HT1080 (cell line): ENCODE measurements around the gene BABAM2. TPM values are rescaled to one million over a fixed set of nuclear protein-coding genes. Genes with fewer than 3 reads are reported as not detected.

Source experiments
- DNase-seq: peaks from one replicate; pipeline ENCODE4 v3.0.0-alpha.2; 2015; ENCODE audit warnings: low read depth
- total RNA-seq: library from RNA; depleted of rRNA; stranded (reverse); fragments of >200 nt; shearing (Covaris generic); gene quantifications from 2 replicates; pipeline ENCODE4 v1.2.3, GENCODE V29; 2014

The BABAM2 gene
- total RNA-seq, 1 experiment from 2014 or later: 31.8 TPM

DNA sequence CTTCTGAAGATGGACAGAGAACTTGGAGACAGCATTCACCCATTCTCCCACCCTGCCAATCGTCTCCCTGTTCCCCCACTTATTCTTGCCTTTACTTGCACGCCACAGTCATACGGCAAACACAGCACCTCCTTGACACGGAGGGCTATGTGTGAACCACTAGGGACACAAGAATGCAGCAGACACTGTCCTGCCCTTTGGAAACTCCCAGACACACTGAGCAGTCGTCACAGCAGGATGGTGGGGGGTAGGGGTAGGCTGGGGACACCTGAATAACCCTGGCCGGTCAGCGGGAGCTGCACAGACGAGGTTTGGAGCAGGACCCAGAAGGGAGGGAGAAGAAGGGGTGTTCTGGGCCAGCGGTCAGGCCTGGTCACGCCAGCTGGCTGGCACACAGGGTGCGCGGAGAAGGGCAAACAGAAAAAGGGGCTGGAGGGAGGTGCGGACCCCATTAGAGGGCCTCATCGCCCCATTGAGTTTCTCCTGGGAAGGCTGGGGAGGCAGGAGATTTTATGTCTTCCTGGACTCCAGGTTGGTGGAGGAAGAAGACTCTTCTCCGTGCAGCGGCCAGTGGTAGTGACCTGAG is 462.2 kb downstream of the BABAM2 start:
- no peak for DNase-seq

DNA sequence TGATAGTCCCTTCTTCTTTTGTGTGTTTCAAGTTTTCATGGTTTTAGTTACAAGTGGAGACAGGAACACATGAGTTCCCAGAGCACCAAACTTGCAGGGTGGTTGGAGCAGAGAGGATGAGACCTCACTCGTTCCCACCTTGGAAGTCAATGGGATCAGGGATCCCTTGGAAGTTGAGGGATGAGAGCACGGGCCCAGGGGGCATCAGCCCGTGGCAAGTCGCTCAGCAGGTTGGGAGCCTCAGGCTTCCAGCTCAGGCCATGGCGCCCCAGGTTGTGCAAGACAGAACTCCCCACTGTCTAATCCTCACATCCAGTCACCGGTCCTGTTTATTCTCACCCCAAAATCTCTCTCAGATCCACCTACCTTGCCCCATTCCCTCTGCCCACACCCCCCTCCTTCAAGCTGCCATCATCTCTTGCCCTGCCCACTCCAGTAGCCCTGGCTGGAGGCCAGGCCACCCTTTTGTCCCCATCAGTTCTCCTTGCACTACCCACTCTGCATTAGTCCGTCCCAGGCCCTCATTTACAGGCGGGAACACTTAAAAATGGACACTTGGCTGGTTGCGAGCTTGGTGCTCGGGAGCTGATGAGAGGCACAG is 464.5 kb downstream of the BABAM2 start:
- no peak for DNase-seq

DNA sequence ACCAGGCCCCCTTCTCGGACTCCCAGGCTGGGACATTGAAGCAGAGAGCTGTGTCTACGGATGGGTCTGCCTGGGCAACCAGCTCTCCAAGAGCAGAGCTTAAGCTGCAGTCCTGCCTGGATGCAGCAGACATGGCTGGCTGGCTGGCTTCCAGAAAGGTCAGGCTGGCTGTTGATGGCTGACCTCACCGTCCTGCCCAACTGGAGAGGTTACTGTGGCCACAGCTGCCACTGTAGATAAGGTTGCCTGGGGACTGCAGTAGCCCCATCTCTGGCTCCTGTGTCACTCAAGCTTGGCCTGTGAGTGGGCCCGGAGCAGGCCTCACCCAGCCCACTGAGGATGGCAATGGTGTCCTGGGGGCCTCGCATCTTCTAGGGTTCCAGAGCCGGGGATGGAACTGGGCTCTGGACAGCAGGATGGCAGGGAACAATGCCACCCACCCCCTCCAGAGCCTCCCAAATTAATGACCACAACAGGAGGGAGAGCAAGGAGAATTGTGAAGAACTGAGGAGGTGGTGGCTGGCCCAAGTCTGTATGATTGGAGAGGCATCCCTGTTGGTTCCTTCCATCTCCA is 465.1 kb downstream of the BABAM2 start:
- DNase-seq: no peak

DNA sequence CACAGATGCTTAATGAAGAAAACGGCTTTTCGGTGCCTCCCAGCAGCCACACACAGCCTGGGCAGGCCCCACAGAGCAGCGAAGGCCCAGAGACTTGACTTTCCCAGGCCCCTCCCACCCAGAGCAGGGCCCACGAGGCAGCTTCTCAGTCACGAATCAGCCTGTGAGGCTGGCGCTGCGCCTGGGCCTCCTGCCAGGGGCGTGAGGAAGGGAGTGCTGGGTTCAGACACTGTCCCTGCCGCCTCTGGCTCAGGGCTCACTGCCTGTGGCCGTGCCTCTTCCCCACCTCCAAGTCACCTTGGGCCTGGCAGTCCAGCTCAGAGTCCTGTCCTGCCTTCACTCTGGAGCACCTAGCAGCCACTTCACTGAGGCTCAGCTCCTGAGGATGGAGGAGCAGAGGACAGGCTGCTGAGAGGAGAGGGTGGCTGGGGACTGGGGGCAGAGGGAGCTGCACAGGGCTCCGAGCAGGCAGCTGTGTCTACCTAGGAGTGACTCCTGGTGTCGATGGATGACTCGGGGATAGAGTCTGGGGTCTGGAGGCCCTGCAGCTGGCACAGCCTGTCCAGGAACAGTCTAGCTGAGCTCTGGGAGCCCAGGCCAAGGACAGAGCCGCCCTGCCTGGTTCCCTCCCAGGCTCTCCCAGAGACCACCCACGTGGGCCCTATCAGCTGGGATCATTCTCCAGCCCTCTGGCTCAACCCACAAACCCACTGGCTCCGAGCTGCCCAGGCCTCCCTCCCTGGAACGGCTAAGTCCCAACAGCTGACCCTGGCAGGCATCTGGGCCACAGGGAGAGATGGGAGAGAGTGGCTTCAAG is 465.8 kb downstream of the BABAM2 start:
- DNase-seq: peak; percentile 44

DNA sequence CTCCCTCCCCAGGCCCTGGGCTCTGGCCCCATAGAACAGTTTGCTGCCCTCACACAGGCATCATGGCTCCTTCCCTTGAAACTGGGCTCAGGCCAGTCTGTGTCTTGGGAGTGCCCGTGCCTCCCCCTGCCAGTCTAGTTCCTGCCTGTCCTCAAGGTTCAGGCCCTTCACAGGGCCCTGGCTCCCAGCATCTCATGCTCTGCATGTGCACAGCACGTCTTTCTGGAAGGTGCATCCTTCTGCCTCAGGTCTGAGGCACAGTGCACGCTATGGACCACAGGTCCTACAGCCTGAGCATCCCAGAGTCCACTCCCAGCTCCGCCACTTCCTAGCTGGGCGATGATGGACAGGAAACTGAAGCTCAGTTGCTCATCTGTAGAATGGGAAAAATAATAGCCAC is 466.5 kb downstream of the BABAM2 start:
- DNase-seq: no peak

DNA sequence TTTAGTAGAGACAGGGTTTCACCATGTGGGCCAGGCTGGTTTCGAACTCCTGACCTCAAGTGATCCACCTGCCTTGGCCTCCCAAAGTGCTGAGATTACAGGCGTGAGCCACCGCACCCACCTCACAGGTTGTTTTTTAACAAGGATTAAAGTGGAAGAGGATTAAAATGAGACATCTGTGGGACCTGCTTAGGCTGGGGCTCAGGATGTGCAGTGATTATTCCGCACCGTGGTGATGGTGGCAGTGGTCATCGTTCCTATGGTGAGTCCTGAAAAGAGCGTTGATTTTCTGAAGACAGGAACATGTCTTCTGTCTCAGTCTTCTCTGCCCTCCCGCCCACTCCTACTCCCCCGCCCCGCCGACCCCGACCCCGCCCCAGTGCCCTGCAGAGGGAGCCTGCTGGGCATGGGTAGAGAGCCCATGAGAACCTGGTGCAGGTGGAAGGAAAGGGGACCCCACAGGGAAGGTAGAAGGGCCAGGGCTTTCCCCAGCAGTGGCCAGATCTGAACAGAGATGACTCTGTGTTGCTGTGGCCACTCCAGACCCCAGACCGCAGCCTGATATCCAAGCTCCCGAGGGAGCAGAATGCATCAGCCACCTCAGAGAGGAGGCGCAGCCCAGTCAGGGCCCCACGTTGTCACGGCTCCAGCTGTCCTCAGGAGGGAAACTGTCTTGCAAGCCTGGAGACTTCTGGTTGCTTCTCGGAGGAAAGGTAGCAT is 467.6 kb downstream of the BABAM2 start:
- DNase-seq: no peak

DNA sequence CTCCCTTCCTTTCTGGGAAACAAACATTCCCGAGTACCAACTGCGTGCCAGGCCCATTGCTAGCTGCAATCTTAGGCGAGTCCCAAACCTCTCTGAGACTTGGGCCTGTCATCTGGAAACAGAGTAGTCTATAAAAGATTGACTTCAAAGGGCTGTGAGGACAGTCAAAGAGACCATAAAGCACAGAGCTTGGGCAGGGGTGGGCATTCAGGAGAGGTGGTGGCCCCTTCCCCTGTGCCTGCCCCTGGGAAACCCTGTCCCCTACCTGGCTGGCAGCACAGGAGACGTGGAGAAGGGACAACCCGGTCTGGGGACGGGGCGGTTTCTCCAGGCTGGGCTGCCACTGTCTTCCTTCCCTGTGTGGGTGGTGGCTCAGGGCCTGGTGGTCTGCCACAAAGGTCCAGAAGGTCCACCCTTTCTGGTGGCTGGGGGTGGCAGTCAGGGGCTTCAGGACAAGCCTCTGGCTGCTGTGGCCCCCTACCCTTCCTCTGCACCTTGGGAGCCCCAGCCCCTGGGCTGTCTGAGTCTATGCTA is 468.2 kb downstream of the BABAM2 start:
- no peak for DNase-seq

DNA sequence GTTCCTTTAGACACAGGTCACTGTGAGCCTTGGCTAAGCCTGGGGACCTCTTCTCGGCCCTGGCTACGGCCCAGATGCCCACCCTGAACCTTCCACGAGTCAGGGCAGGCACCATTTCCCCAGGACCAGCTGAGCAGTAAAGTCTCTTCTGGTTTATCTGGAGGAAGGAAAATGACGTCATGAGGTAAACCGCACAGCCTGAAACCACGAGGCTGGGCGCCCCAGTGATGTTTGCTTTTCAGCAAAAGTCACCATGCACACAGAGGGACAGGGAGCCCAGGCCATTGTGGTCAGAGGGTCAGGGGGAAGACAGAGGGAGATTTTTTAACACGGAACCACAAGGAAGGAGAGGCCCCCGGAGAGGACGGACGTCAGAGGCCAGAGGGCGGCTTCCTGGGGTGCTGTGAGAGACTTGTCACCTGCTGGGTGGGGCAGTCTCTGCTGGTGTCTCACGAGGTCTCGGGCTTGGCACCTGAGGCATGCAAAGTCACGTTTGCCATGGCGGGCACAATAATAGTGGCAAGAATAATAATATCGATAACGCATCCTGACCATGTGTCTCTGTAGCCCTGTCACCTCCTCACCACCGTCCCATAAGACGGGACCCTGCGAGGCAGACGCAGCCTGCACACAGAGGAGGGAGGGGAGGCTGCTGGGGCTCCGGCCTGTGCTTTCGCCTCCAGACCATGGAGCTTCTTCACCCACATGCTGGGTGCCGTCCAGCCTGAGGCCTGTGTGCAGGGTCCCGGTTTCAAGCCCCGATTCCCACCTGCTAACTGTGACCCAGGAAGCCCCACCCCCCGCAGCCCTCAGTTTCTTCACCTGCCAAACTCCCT is 468.9 kb downstream of the BABAM2 start:
- peak; percentile 93 for DNase-seq

DNA sequence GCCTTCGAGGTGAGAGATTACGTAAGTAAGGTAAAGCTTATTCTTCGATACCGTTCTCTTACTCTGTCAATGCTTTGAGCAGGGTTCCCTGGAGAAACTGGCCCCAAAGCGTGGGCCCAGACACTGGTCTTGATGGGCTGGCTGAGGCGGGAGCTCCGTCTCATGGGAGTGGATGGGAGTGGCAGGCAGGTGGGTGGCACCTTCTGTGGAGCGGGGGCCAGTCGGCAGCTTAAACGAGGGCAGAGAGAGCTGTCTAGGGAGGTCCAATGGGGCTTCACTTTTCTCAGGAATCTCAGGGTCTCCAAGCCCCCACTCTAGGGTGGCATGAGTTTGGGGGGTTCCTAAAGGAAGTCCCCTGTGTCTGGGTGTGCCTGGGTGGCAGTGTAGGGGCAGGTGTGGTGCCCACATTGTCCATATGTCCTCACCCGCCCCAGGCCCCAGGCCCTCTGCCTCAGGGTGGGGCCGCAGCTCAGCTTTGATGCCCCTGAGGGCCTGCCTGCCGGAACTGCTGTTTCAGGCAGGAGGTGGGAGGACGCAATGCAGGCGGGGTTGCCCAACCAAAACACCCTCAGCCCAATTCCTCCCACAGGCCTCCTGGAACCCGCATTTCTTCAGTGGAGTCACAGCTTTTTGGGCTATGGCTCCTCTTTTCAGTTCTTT is 469.7 kb downstream of the BABAM2 start:
- DNase-seq: no peak

DNA sequence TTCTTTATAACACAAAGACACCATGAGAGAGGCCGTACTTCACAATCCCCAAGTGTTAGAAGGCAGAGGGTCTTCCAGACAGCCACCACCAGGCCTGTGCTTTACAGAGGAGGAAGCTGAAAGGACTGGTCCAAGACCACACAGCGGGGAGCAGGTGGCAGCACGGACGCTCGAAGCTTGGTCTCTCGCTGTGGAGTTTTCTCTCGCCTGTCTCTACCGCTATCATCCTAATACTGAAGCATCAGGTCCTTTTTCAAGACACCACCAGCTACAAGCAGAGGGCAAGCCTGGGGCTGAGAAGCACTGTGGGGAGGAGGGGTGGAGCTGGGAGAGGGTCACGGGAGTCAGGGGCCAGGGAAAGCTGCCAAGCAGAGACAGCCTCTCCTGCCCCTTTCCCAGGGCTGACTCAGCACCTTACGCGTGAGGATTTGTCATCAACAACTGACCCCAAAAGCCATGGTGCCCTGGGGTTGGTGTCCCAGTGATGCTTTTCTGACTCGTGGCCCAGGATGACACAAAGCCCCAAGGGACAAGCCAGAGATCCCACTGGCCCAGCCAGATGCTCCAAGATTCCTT is 470.3 kb downstream of the BABAM2 start:
- DNase-seq: peak; percentile 83

DNA sequence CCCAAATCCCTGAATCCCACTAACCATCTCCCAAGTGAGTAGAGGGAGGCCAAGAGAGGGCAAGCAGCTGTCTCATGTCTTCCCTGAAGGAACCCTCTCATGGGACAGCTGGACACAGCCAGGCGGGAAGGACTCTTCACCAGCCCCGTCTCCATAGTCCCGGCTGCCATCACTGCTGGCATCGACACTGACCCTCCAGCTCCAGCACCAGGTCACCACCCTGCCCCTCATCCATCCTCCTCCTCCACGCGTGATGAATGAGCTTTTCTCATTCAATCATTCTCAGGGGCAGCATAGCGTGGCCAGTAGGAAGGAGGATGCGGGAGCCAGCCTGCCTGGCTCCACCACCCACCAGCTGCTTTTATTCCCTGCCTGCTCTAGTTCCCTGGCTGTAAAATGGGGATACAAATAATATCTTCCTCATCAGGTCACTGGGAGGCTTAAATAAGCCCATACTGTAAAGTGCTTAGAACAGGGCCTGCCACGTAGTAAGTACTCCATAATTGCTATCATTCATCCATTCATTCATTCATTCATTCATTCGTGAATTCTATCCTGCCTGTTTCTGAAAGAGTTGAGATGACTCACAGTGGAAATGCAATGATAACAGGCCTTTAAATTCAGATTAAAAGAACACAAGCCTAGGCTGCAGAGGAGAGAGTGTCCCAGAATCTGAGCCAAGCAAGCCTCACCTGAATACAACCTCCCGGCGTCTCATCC is 471.6 kb downstream of the BABAM2 start:
- no peak for DNase-seq

DNA sequence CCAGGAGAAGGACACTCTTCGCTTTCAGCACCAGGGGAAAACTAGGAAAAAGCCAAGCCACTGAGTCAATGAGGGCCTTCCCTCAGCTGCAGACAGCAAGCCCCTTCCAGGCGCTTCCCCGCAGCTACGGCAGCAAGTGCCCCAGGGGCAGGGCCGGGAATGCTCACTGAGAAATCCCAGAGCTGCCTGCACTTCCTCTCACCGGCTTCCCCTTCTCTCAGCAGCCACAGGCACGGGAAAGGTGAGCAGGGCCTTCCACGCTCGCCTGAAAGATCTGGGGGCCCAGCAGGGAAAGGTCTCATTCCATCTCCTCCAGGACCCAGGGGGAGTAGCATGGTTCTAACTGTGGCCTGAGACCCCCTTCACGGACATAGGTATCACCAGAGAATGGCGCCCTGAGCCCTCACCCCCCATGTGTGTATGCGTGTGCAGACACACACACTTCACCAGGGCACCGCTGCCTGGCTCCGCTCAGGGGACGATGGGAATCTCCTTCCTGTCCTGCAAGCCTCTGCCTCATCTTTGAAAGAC is 472.5 kb downstream of the BABAM2 start:
- DNase-seq: no peak

DNA sequence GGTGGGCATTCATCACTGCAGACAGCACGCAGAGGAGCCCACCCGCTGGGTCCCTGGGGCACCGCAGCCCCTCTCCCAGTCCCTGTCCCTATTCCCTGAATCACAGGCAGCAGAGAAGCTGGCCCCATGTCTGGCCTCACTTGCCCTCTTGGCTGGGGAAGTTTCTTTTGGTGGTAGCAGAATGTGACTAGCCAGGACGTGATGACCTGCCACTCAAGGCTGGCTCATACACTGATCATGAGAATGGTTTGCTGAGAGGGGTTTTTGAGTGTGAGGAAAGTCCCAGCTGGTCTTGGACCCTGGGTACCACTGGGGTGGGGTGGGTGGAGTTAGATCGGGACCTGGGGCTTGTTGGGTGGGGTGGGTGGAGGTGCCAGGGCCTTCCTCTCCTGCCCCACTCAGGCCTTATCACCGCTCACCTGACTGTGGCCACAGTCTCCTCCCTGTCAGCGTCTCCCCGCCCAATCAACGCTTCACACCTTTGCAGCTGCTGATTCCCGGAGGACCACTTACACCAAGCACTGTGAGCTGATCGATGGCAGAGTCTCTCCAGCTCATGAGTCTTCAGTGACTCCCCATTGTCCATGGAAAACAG is 473.3 kb downstream of the BABAM2 start:
- no peak for DNase-seq

DNA sequence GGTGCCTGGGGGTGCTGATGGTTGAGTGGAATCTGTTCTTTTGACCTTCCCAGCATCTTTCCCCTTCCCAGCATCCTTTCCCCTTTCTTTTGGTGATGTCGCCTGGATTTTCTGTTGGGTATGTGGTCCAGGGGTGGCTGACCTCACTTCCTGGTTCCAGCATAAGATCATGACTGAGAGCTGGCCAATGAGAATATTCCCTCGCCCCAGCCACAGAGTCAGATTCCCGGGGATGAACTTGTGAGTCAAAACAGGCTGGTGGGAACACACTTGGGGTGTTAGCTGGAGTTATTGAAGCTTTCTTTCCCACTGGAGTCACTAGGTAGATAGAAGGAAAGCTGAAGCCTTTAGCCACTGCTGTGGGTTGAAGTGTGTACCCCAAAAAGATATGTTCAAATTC is 474.1 kb downstream of the BABAM2 start:
- peak; percentile 49 for DNase-seq

DNA sequence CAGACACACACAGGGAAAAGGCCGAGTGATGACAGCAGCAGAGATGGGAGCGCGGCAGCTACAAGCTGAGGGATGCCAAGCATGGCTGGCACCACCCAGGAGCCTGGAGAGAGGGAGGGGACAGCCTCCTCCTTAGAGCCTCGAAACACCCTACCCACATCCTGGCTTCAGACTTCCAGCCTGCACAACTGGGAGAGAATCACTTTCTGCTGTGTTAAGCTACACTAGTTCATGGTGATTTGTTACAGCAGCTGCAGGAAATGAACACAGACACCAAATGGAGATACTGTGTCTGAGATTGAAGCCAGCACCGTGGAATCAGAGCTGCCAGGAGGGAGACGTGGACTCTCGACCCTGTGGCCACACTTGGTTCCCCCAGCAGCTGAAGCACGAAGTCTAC is 474.6 kb downstream of the BABAM2 start:
- DNase-seq: no peak

DNA sequence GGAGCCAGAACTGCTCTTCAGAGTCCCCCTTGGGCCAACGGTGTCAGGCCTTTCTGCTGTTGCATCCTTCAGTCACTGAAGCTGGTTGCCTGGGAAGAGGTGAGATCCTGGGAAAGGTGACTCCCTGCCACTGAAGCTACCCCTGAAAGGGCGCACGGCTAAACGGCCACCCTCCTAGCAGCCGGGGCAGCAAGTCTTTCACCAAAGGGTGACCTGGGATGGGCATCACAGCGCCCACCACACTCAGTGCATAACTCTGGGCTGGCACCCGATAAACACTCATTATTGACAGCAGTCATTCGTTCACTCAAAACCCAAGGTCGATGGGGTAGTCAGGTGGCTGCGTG is 475.6 kb downstream of the BABAM2 start:
- no peak for DNase-seq

DNA sequence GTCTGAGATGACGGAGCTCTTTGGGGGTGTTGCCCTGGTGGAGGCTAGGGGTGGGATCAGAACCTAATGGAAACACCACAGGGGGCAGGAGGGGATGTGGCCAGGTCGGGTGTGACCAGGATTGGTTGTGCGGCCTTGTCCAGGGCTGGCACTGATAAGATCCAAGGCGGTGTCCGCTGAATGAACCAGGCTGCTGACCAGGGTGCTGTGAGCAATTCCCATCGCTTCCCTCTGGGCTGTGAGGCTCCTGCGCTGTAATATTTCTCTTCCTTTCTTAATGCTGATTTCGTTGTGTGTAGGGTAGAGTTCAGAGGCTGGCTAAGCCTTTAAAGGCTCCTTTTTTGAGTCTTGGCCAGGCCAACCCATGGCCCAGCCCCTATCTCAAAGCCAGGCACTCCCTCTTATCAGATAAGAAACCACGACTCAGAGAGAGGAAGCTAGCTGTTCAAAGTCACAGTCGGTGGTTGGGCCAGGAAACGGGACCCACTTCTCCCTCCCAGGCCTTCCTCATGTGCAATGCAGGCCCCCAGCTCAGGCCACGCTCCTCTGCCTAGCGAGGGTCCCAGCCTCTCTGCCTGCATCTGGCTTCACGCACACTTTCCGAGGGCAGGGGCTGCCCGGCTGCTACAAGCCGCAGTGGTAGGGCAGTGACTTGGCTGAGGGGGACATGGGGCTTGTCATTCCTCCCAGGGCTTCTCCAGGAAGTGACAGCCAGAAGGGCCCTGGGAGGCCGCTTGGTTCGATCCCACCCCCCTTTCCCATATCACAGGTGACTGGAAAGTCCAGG is 476.2 kb downstream of the BABAM2 start:
- peak; percentile 30 for DNase-seq
